HG03159 (cell line): ENCODE measurements around the gene RAB4A.

ENCODE experiments used
- ATAC-seq: cut with Tn5 transposase; IDR thresholded peaks from one replicate; pipeline ENCODE4 v1.9.1; 2021; ENCODE audit warnings: mild to moderate bottlenecking, moderate library complexity; ENCODE audit not compliant: unreplicated experiment

RAB4A gene

DNA sequence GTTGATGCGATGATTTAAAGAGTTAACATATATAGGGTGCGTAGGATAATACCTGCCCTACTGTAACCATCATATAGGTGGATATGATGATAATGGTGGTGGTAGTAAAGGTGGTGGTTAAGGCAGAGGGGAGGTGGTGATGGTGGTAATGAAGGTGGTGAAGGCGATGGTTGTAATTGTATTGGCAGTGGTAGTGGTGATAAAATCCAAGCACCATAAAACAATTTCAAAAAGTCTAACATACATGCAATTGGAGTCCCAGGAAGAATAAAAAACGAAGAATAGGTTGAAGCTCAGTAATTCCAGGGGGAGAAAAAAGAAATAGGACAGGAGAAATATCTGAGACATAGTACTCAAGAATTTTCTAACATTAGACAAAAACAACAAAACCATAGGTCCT, 27.3 kb upstream of the RAB4A start:
- ATAC-seq, result no peak

DNA sequence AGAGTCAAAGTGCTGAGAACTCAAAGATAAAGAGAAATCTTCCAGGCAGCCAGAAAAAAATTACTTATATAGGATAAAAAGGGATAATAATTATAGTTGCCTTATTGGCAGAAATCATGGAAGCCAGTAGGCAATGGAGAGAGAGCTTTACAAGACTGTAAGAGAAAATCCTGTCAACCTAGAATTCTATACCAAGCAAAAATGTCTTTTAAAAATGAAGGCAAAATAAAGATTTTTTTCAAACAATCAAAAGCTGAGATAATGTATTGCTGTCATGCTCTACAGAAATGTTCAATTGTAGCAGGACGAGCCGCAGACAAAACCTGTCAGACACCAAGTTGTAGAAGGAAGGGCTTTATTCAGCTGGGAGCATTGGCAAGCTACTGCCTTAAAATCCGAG, 26.8 kb upstream of the RAB4A start:
- no peak for ATAC-seq

DNA sequence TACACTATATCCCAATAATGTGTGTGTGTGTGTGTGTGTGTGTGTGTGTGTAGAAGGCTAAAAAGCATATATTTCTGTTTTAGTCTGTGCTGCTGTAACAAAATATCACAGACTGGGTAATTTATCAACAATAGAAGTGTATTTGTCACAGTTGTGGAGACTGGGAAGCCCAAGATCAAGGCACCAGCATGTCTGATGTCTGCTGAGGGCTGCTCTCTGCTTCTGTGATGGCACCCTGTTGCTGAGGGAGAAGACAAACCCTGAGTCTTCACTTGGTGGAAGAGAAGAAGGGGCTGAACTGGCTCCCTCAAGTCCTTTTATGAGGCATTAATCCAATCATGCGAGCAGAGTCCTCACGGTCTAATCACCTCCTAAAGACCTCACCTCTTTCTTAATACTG, 23.0 kb upstream of the RAB4A start:
- ATAC-seq, result no peak

DNA sequence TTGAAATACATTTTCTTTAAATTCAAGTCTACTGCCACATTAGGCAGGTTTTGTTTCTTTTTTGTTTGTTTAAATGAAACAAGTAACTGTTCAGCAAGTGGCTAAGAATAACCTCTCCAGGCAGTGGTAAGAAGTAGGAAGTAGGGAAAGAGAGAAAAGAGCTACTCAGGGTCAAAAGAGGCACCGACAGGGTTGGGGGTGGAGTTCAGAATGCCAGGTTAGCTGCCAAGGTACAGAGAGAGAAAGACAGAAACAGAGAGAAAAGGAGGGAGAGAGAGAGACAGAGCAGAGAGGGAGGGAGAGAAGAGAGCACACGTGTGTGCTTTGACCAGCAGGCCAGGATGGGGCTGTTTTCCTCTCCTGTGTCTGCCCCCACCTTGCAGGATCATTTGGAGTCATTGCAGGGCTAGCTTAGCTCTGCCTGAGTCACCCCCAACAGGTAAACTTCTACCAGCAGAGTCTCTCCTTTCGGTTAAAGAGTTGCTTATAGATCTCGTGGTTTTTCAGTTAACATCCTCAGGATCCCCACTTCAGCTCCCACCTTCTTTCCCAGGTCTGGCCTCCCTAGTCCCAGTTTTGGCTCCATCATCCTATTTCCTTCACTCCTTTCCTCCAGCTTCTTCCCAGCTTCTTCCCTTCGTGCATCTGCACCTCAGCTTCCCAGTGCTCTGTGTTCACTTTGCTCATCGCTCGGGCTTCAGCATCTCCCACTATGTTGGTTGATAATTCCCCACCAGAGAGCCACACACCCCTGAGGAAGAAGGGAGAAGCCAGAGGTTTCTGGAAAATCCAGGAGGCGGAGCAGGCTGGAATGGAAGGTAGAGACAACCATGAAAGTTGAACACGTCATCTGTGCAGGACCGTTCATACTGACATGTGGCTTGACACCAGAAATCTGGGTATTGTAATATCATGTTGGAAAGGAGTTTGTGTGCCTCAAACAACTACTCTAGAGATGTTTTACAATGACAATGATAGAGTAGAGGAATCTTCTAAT, 21.8 kb upstream of the RAB4A start:
- ATAC-seq, result no peak

DNA sequence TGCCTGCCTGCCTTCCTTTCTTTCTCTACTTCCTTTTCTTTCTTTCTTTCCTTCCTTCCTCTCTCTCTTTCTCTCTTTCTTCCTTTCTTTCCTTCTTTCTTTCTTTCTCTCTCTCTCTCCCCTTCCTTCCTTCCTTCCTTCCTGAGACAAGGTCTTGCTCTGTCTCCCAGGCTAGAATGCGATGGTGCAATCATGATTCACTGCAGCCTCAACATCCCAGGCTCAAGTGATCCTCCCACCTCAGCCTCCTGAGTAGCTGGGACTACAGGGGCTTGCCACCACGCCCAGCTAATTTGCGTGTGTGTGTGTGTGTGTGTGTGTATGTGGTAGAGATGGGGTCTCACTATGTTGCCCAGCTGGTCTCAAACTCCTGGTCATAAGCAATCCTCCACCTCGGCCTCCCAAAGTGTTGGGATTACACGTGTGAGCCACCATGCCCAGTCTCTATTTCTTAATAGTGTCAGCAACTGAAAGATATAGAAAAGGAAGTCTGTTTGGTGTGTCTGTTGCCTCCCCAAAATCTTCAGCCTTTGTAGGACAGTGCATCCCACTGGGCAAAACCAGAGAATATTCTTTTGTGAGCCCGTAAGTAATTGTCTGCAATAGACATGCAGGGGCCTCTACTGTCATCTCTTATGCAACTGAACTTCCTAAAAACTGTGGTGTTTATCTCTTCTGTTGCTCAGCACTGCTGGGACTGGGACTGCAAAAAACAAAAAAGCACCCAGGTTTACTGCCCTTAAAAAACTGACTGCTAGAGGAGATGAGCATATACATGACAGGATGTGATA, 20.9 kb upstream of the RAB4A start:
- ATAC-seq, result no peak

DNA sequence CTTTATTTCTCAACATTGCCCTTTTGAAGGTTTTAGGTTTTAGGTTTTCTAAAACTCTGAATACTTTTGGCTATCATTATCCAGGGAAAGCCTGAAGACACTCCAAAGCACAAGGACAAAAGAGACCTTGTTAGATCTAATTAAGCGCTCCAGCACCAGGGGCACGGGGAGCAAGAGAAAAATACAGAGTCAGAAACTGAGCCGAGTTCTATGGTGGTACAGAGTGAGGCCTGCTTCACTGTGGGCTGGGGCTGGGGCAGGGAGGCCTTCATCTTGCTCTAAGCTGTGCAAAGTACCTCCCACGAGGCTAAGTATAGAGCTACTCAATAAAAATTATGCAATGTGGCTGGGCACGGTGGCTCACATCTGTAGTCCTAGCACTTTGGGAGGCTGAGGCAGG, 19.7 kb upstream of the RAB4A start:
- ATAC-seq, result no peak

DNA sequence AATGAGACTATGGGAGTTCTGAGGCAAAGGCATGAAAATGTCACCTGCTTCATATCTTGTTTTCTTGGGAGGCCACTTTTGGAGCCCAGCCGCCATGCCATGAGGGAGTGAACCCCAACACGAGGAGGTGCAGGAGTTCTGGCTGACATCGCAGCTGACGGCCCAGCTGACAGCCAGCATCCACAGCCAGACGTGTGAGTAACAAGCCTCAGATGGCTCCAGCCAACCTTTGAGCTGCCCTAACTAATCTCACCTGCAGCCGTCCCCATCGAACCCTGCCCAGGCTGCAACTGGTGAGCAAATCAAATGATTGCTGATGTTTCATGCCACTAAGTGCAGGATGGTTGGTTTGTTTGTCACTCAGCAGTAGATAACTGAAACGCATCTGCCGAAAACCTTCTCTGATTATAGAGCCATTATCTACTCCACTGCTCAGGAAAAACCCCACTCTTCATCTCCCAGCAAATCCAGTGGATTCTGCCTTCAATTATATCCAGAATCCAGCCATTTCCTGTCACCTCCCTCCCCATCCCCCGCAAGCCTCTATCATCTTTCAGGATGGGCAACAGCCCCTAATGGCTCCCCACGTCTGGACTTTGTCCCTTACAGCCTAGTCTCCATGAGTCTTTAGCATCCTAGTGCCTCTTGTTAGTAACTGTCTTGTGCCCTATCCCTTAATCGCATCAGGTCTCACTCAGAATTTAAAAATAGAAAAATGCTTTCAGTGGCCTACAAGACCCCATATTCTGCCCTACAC, 18.5 kb upstream of the RAB4A start:
- ATAC-seq, result no peak

DNA sequence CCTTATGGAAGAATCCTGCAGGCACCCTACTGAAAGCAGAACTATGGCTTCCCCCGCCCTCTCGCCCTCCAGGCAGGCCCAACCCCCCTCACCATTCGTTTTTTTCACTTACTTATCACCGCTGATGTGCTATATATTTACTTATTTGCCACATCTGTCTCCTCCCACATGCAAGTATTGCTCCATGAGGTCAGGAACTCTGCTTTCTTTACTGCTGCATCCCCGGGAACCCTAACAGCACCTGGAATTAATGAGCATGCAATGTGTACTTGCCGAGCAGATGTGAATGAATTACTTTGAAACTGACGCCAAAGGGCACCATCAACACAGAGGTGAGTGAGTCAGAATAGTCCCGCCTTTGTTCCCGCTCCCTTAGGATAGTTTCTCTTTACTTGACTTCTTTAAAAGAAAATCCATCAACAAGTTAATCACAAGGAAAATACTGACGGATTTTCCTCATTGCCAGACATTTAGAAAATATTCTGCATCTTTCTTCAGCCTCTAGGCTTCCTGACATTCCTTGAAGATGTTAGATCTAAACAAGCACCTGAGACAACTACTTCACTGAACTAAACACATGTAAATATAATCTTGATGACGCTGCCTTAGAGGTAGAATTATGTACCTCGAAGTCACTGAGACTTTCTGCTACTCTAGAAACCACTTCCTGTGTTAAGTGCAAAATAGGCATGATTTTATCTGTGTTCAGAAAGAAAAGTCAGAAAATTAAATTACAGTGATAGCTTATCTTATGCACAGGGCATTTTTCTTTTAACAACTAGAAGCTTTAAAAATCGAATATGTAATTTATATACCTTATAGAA, 17.5 kb upstream of the RAB4A start:
- ATAC-seq, result peak; percentile 51

DNA sequence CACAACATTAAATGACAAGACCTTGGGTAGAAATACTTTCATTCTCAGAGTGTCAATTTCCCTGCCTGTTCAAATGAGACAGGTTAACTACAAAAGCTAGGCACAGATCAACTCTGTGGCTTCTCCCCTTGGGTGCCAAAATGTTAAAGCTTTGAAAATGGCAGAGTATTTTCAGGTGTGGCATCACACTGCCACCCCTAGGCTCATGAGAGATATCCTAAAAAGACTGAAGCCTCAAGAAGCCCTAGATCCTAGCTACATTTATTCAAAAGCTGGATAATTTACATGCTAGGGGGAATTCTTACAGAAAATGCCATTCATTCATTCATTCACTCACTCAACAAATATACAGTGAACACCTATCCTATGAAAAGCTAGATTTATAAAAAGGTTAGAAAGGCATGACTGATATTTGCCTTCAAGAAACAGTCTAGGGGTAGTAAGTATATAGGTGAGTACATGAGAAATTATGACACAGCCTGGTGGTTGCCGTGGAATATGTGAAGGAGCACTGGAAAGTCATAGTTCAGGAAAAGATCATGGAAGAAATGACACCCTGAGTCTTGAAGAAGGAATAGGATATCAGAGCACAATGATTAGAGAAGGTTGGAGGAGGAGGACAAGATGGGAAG, 15.9 kb upstream of the RAB4A start:
- no peak for ATAC-seq

DNA sequence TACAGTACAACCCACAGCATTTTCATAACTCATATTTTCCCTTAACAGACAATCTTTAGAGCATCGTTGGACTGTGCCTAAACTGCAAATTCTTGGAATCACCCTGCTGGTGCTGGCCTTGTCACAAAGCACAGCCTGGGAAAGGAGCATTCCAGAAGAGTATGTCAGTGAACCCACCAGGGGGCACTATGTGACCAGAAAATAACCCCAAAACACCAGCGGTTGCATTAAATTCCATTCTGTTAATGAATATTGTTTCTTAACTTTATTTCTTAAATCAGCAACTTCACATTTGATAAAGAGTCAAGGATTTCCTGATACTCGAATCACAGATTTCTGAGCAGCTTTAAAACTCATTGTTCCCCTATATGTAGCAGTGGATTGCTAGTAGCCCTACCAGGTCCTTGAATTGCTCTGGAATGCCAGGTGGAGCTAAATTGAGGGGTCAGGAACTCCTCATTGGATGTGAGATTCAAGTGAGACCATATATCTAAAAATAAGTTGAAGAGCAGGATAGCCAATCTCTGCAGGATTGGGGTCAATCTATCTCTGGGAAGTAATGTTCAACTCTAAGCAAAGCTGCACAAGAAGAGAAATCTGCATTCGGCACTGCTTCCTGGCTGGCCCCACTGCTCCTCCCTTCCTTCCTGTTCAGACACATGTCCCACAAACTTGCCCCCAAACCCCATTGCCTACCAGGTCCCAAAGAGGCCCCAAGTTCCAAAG, 12.7 kb upstream of the RAB4A start:
- no peak for ATAC-seq

DNA sequence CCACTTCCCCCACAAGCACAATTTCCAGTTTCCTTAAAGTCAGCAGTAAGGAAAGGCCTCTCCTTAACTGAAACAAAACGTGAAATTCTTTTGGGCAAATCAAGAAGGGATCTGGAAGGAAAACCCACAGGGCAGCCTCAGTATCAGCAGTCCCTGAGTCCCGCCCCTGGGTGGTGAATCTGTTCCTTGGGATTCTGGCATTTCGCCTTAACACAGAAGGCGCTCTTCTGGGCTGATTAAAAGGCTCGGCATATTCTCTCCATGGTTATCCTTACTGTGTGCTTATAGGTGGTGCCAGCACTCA, 12.2 kb upstream of the RAB4A start:
- ATAC-seq, result no peak

DNA sequence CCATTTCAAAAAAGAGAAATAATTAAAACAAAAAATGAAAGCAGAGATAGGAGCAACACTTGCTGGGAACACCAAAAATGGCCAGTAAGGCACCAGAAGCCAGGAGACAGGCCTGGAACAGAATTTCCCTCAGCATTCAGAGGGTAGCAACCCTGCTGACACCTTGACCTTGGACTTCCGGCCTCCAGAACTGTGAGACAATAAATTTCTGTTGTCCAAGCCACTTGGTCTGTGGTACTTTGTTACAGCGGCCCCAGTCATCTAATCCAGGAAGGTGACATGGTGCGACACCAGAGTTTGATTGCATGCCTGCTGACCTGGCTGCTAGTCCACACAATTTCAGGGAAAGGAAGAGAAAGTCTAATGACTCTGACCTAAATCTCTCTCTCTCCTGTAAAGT, 10.6 kb upstream of the RAB4A start:
- no peak for ATAC-seq

DNA sequence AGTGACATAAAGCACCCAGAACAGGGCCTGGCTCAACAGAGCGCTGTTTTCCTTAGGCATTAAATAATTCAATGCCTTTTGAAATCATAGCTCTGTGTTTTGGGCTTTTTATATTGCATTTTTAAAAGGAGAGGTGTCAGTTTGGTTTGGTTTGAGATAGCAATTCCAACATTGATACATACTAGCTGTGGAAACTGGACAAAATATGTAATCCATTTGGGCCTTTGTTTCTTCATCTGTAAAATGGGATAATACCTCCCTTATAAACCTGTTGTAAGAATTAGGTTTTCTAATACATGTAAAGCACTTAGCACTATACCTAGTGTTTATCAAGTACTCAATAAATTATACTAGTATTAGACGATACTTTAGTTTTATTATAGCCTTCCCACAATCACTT, 8.7 kb upstream of the RAB4A start:
- ATAC-seq, result no peak

DNA sequence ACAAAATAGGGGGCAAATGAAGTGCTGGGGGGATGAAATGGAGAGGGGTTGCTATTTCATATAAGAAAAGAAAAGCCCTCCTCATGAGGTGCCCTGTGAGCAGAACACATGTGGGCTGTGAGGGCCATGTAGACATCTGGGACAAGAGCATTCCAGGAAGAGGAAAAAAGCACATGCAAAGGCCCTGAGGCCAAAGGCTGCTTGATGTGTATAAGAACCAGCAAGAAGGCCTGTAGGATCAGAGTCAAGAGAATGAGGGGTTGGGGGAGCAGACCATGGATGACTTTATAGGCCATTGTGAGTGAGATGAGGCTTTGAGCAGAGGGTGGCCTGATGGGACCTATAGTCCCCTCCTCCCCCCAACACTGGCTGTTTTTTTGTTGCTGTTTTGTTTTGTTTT, 7.7 kb upstream of the RAB4A start:
- ATAC-seq, result no peak

DNA sequence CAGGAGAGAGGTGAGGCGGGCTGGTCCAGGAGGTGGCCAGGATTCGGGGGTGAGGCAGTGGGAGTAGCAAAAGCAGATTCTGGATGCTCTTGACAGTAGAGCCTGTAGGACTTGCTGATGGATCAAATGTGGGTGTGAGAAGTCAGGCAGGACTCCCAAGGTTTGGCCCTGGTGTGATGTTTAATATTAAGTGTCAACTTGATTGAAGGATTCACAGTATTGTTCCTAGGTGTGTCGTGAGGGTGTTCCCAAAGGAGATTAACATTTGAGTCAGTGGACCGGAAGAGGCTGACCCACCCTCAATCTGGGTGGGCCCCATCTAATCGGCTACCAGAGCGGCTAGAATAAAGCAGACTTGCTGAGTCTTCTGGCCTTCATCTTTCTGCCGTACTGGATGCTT, 6.8 kb upstream of the RAB4A start:
- ATAC-seq, result no peak

DNA sequence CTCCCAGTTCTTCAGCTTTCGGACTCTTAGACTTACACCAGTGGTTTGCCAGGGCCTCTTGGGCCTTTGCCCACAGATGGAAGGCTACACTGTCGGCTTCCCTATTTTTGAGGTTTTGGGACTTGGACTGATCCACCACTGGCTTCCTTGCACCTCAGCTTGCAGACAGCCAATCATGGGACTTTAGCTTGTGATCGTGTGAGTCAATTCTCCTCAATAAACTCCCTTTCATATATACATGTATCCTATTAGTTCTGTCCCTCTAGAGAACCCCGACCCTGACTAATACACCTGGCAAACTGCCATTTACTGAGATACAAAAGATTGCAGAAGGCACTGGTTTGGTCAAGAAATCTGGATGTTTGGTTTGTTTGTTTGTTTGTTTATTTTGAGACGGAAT, 6.4 kb upstream of the RAB4A start:
- ATAC-seq, result no peak

DNA sequence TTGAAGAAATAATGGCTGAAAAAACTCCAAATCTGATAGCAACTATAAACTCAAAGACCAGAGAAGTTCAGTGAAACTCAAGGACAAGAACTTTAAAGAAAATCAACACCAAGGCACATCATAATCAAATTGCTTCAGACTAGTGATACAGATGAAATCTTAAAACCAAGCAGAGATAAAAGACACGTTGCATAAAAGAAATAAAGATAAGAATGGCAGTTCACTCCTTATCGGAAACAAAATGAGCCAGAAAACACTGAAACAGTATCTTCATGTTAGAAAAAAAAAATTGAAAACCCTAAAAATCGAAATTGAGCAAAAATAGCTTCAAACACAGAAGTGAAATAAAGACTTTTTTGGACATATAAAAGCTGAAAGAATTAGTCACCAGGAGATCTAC, 4.6 kb upstream of the RAB4A start:
- no peak for ATAC-seq

DNA sequence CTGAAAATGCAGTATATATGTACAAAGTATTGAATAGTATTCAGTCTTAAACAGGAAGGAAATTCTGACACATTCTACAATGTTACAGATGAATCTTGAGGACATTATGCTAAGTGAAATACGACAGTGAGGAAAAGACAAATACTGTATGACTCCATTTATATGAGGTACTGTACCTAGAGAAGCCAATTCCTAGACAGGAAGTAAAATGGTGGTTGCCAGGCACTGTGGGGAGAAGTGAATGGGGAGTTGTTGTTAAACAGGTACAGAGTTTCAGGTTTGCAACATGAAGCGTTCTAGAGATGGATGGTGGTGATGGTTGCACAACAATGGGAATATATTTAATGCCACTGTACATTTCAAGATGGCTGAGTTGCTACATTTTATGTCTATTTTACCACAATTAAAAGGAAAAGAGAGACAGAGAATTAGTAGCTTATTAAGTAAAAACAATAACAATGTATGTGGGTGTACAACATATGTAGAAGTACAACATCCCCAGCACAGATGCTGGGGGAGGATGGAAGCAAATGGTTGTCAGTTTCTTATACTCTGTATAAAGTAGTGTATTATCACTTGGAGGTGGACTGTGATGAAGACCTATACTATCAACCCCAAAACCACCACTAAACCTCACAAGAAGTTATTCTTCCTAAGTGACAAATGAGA, 3.9 kb upstream of the RAB4A start:
- no peak for ATAC-seq

DNA sequence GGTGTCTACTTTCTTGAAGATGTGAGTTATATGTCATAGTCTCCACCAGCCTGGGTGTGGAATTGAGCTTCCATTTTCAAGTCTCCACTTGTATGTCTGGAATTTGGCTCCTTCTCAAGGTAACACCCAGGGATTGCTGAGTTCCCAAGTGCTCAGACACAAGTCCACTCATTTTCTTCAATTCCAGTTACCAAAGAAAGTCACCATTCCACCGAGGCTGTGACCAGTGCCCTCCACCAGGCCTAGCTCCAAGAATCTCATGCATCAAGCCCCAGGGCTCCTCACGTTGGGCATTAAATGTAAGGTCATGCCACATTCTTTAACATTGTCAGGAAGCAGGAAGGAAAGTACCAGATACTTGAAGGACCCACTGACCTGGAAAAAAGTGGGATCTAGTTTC, 2.4 kb upstream of the RAB4A start:
- ATAC-seq, result no peak
